HepG2 (cell line): ENCODE measurements around the gene CHCHD1. TPM values are rescaled to one million over a fixed set of nuclear protein-coding genes. Genes with fewer than 3 reads are reported as not detected.

Source experiments
- BHLHE40 ChIP-seq: IDR thresholded peaks from 2 replicates; pipeline ENCODE4 v1.6.1; 2011; ENCODE audit warnings: low read length, improper control_type of control experiment
- CSRNP1 ChIP-seq: sonication (generic); formaldehyde crosslinking; IDR thresholded peaks from 2 replicates; pipeline ENCODE4 v1.8.1; 2023; ENCODE audit warnings: mild to moderate bottlenecking, missing genetic modification reagents
- EED ChIP-seq: sonication (generic); formaldehyde crosslinking; IDR thresholded peaks from 2 replicates; pipeline ENCODE4 v1.5.0; 2020; ENCODE audit warnings: mild to moderate bottlenecking, missing genetic modification reagents
- ESRRA ChIP-seq: sonication (generic); formaldehyde crosslinking; IDR thresholded peaks from 2 replicates; pipeline ENCODE4 v1.5.1; 2020; ENCODE audit warnings: mild to moderate bottlenecking, low read depth, missing genetic modification reagents
- GMEB2 ChIP-seq: IDR thresholded peaks from 2 replicates; pipeline ENCODE4 v1.6.1; 2016; ENCODE audit warnings: missing biosample characterization, missing genetic modification reagents, low read depth
- GPN1 ChIP-seq: sonication (generic); formaldehyde crosslinking; IDR thresholded peaks from 2 replicates; pipeline ENCODE4 v1.5.1; 2020; ENCODE audit warnings: missing genetic modification reagents, borderline replicate concordance
- GTF2F1 ChIP-seq: fragments of 150-350 bp; IDR thresholded peaks from 2 replicates; pipeline ENCODE4 v1.6.1; 2014; ENCODE audit warnings: low read length
- IRF2 ChIP-seq: IDR thresholded peaks from 2 replicates; pipeline ENCODE4 v1.6.1; 2018; ENCODE audit warnings: missing genetic modification reagents, missing compliant biosample characterization
- MAF1 ChIP-seq: sonication (generic); formaldehyde crosslinking; IDR thresholded peaks from 2 replicates; pipeline ENCODE4 v1.5.0; 2020; ENCODE audit warnings: missing genetic modification reagents, borderline replicate concordance
- NAIF1 ChIP-seq: sonication (generic); formaldehyde crosslinking; IDR thresholded peaks from 2 replicates; pipeline ENCODE4 v1.5.0; 2020; ENCODE audit warnings: mild to moderate bottlenecking, missing genetic modification reagents, borderline replicate concordance
- PHF21A ChIP-seq: sonication (generic); formaldehyde crosslinking; IDR thresholded peaks from 2 replicates; pipeline ENCODE4 v1.5.0; 2020; ENCODE audit warnings: mild to moderate bottlenecking, missing genetic modification reagents
- SKI ChIP-seq: fragments of 450-650 bp; IDR thresholded peaks from one replicate; pipeline ENCODE4 v1.6.1; 2018; ENCODE audit warnings: mild to moderate bottlenecking; ENCODE audit not compliant: partially characterized antibody
- SRSF4 ChIP-seq: fragments of 200-400 bp; formaldehyde crosslinking; IDR thresholded peaks from one replicate; pipeline ENCODE4 v1.6.1; 2018; ENCODE audit warnings: mild to moderate bottlenecking, low read depth, low read length, moderate library complexity; ENCODE audit not compliant: poor library complexity, severe bottlenecking
- TBX3 ChIP-seq: fragments of 450-650 bp; IDR thresholded peaks from 2 replicates; pipeline ENCODE4 v1.6.1; 2017; ENCODE audit warnings: antibody characterized with exemption, mild to moderate bottlenecking, inconsistent platforms, borderline replicate concordance
- TSC22D2 ChIP-seq: sonication (generic); formaldehyde crosslinking; IDR thresholded peaks from 2 replicates; pipeline ENCODE4 v1.5.1; 2020; ENCODE audit warnings: missing genetic modification reagents, mild to moderate bottlenecking, borderline replicate concordance
- ZBTB7B ChIP-seq: sonication (generic); formaldehyde crosslinking; IDR thresholded peaks from 2 replicates; pipeline ENCODE4 v1.4.0; 2020; ENCODE audit warnings: missing genetic modification reagents
- ZFAT ChIP-seq: sonication (generic); formaldehyde crosslinking; conservative IDR thresholded peaks from 2 replicates; pipeline ENCODE4 v1.8.1; 2023; ENCODE audit warnings: missing genetic modification reagents, inconsistent platforms
- ZNF225 ChIP-seq: sonication (generic); formaldehyde crosslinking; IDR thresholded peaks from 2 replicates; pipeline ENCODE4 v1.4.0; 2020; ENCODE audit warnings: mild to moderate bottlenecking, missing genetic modification reagents
- ZNF598 ChIP-seq: sonication (generic); formaldehyde crosslinking; IDR thresholded peaks from 2 replicates; pipeline ENCODE4 v1.5.1; 2020; ENCODE audit warnings: mild to moderate bottlenecking, missing genetic modification reagents, borderline replicate concordance
- polyA plus RNA-seq, 8 experiments: library from polyadenylated mRNA; depleted of rRNA in 3 of 8; stranded (reverse) in 7 of 8; unstranded in 1 of 8; fragments of >200 nt; fragmentation: Illumina TruSeq in 4 of 8; extraction: Trizol in 4 of 8; gene quantifications; 2 replicates each; pipeline versions ENCODE4 v1.2.1 to v1.2.3, GENCODE V29; 2011 to 2016; ENCODE audit warnings: low read depth in 4 of 8, missing spikeins in 1 of 8, mixed read lengths in 1 of 8; ENCODE audit not compliant: insufficient read depth in 1 of 8
- total RNA-seq, 5 experiments: library from RNA; depleted of rRNA; stranded (reverse); fragments of >200 nt; fragmentation: Illumina TruSeq; extraction: Trizol; gene quantifications; 2 replicates each; pipeline ENCODE4 v1.2.3, GENCODE V29; 2016; ENCODE audit warnings: low read depth in 1 of 5
- TF ChIP-seq, protein P1 (sequence below): sonication (generic); formaldehyde crosslinking; IDR thresholded peaks from 2 replicates; pipeline ENCODE4 v1.4.0; 2020; ENCODE audit warnings: mild to moderate bottlenecking, missing genetic modification reagents
- TF ChIP-seq, protein P2 (sequence below): sonication (generic); formaldehyde crosslinking; IDR thresholded peaks from 2 replicates; pipeline ENCODE4 v1.4.0; 2020; ENCODE audit warnings: low read depth, mild to moderate bottlenecking, missing genetic modification reagents

The CHCHD1 gene
- total and polyA plus RNA-seq, 2 of the 13 experiments (the other 11 are each of a cell fraction or from before 2014, with no cell fraction given), result 36.9 to 71.2 TPM

DNA sequence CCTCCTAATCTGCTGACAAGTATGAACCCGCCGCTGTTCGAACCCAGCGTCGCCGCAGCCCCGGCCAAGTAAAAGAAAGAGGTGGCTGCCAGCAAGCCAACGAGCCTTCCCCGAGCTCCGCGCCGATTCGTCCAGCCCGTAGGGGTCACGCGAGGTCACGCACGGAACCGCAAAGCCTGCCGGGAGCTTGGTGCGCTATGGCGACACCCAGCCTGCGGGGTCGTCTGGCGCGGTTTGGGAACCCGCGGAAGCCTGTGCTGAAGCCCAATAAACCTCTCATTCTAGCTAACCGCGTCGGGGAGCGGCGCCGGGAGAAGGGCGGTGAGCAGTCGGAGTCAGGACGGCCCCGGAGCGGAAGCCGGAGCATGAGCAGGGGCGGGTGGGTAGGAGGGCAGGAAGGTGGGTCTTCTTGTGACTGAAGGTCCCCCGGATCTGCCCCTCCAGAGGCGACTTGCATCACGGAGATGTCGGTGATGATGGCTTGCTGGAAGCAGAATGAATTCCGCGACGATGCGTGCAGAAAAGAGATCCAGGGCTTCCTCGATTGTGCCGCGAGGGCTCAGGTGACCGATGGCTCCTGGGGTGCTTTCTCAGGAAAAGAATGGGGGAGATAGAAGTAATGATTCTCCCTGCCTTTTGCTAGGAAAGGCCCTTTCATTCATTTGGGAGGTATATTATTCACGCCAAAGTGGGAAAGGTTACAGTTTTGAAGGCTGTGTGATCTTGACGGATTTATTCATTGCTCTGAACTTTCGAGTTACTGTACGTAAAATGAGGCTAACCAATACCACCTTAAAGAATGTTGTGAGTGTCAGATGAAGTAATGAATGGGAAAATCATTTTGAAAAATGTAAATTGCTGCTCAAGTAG is at the start of gene CHCHD1 (continued):
- TF ChIP-seq NAIF1 (CRISPR knock-in tag) (peak; percentile 53; the same call in 1 of the 2 replicates), ZBTB7B (CRISPR knock-in tag) (peak; percentile 77; the same call in 1 of the 2 replicates), SKI (no peak), SRSF4 (no peak), EED (no peak), MAF1 (CRISPR knock-in tag) (no peak), GPN1 (CRISPR knock-in tag) (no peak), ZNF225 (no peak; the same call in 1 of the 2 replicates), TSC22D2 (CRISPR knock-in tag) (peak; percentile 85; the same call in 1 of the 2 replicates), PHF21A (peak; percentile 47; the same call in 1 of the 2 replicates), GMEB2 (CRISPR knock-in tag) (peak; percentile 98), IRF2 (CRISPR knock-in tag) (peak; percentile 85), BHLHE40 (peak; percentile 48; the same call in 1 of the 2 replicates), ESRRA (CRISPR knock-in tag) (no peak), TBX3 (no peak), GTF2F1 (no peak), ZFAT (CRISPR knock-in tag) (no peak), ZNF598 (CRISPR knock-in tag) (peak; percentile 89; the same call in 1 of the 2 replicates), CSRNP1 (CRISPR knock-in tag) (no peak)
- TF ChIP-seq, protein P1, sequence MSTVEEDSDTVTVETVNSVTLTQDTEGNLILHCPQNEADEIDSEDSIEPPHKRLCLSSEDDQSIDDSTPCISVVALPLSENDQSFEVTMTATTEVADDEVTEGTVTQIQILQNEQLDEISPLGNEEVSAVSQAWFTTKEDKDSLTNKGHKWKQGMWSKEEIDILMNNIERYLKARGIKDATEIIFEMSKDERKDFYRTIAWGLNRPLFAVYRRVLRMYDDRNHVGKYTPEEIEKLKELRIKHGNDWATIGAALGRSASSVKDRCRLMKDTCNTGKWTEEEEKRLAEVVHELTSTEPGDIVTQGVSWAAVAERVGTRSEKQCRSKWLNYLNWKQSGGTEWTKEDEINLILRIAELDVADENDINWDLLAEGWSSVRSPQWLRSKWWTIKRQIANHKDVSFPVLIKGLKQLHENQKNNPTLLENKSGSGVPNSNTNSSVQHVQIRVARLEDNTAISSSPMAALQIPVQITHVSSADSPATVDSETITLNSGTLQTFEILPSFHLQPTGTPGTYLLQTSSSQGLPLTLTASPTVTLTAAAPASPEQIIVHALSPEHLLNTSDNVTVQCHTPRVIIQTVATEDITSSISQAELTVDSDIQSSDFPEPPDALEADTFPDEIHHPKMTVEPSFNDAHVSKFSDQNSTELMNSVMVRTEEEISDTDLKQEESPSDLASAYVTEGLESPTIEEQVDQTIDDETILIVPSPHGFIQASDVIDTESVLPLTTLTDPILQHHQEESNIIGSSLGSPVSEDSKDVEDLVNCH (CRISPR knock-in tag), result no peak
- TF ChIP-seq, protein P2, sequence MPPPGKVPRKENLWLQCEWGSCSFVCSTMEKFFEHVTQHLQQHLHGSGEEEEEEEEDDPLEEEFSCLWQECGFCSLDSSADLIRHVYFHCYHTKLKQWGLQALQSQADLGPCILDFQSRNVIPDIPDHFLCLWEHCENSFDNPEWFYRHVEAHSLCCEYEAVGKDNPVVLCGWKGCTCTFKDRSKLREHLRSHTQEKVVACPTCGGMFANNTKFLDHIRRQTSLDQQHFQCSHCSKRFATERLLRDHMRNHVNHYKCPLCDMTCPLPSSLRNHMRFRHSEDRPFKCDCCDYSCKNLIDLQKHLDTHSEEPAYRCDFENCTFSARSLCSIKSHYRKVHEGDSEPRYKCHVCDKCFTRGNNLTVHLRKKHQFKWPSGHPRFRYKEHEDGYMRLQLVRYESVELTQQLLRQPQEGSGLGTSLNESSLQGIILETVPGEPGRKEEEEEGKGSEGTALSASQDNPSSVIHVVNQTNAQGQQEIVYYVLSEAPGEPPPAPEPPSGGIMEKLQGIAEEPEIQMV, result no peak
